Activated CD4-positive, alpha-beta T cell treated with anti-CD3 and anti-CD28 coated beads, Interleukin-2, amount 50 U/mL, for 1 hour (primary cell): ENCODE measurements around the gene NPIPB2.

Experiments used
- DNase-seq: peaks from one replicate; pipeline ENCODE4 v3.0.0-alpha.2; 2020

Gene NPIPB2

DNA sequence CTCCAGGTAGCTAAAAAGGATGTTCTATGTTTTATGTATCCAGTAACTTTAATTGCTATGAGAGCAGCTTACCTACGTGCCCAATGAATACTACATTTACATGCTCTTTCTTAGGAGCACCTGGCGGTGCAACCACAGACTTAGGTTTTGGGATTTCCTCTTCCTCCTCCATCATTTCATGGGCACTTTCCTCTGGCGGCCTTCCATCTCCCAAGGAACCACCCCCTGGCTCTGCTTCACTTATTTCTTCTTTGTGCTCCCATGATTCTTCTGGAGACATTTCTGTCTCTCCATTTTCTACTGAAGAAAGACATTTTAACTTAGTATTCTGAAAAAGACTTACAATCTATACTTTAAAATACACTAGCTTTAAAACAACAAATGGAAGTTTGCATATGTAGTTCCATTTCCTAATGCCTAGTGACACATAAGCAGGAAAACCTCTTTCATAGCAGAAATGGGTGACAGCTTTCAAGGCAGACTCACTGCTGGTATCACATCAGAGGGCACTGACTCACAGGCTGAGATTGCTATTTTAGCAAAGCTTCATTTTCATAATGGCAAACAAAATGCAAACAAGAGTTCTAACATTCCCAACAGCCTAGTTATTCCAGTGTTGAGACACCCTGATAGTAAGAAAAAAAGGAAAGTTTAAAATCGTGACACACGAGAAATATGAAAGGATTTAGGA is 45.2 kb downstream of the NPIPB2 start:
- DNase-seq, result no peak

DNA sequence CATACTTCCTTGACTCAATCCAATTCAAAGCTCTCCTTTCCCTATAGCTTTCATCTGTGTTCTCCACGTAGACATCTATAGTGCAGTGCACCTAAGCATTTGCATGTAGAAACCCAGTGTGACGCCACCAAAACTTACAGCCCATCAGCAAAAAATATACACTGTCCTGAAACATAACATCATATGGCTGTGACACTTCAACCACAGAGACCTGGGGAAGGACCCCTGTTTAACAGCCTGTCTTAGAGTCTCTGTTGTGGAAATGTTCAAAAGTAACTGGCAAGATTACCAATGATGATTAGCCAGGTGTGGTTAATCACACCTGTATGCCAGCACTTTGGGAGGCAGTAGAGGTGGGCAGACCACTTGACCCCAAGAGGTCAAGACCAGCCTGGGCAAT is 48.3 kb downstream of the NPIPB2 start:
- DNase-seq, result no peak

DNA sequence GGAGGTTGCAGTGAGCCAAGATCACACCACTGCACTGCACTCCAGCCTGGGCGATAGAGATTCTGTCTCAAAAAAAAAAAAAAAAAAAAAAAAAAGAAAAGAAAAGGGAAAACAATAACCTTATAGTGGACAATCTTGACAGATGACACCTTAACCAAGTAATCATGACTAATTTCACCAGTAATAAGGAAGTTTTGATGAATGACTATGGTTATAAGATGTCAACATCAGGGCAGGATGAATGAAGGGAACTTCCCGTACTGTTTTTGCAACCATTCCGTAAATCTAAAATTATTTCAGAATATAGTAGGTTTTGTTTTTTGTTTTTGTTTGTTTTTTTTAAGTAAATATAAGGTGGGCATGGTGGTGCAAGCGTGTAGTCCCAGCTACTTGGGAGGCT is 49.1 kb downstream of the NPIPB2 start:
- DNase-seq, result no peak

- no peak for DNase-seq
Measured at GRCh38 chr16:11890231-11890965, 51.4 kb downstream of the NPIPB2 start.

- DNase-seq, result no peak
Measured at GRCh38 chr16:11886881-11887280, 55.0 kb downstream of the NPIPB2 start.

- no peak for DNase-seq
Measured at GRCh38 chr16:11884035-11884434, 57.8 kb downstream of the NPIPB2 start.

DNA sequence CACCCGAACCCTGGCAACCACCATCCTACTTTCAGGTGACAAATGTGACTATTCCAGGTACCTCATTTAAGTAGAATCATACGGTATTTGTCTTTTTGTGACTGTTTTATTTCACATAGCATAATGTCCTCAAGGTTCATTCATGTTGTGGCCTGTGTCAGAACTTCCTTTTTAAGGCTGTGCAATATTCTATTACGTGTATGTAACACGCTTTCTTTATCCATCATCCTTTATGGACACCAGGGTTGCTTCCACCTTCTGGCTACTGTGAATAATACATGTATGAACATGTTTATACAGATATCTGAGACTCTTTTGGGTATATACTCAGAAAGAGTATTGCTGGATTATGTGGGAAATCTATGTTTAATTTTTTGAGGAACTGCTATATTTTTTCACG is 61.8 kb downstream of the NPIPB2 start:
- no peak for DNase-seq

DNA sequence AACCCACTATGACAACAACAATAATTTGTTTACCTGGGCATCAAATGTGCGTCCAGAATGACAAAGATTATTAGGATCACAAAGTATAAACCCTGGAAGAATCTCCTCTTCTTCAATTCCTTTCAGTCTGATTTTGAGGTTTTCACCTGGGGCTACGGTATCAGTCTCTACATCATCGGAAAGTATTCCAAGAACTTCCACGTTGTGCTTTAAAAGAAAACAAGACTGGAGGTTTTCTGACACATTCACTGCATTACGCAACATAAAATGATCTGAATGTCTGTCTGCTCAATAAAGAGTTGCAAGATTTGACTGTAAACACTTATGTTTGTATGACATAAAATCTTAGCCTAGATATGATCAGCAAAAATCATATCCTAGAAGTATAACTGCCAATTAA is 64.5 kb downstream of the NPIPB2 start:
- no peak for DNase-seq
